Heart right ventricle (tissue), 16 donors: ENCODE results near the gene PIR. TPM values are rescaled to one million over a fixed set of nuclear protein-coding genes. Genes with fewer than 3 reads are reported as not detected.
A peak's percentile ranks its signal among the peaks of the same experiment; 100 is the strongest.

Experiments used
- ATAC-seq, 8 donors: fragments of 200-7000 bp; cut with Tn5 transposase; one replicate each; pipeline ENCODE4 v1.9.1; 2020; ENCODE audit warnings: mild to moderate bottlenecking in 8 of 8, moderate library complexity in 8 of 8, moderate number of reproducible peaks in 1 of 8
- DNase-seq, 2 donors: peaks; one replicate each; pipeline ENCODE4 v3.0.0-alpha.2; 2020
- H3K27ac ChIP-seq, 10 donors: fragments of 200-600 bp; sonication (generic) in 2 of 10; one replicate each; pipeline versions ENCODE4 v1.5.0 to v1.8.0; 2020 to 2022; ENCODE audit warnings: mild to moderate bottlenecking in 3 of 10
- H3K27me3 ChIP-seq, 7 donors: fragments of 200-600 bp; one replicate each; pipeline ENCODE4 v1.8.0; 2021 to 2022; ENCODE audit warnings: mild to moderate bottlenecking in 2 of 7
- H3K36me3 ChIP-seq, 9 donors: fragments of 200-600 bp; sonication (generic) in 1 of 9; one replicate each; pipeline versions ENCODE4 v1.5.0 to v1.8.0; 2020 to 2022; ENCODE audit warnings: mild to moderate bottlenecking in 2 of 9
- H3K4me1 ChIP-seq, 9 donors: fragments of 200-600 bp; sonication (generic) in 1 of 9; one replicate each; pipeline versions ENCODE4 v1.5.0 to v1.8.0; 2020 to 2022; ENCODE audit warnings: mild to moderate bottlenecking in 4 of 9
- H3K4me3 ChIP-seq, 10 donors: fragments of 200-600 bp; sonication (generic) in 2 of 10; one replicate each; pipeline versions ENCODE4 v1.5.0 to v1.8.0; 2020 to 2022; ENCODE audit warnings: mild to moderate bottlenecking in 7 of 10, moderate library complexity in 2 of 10
- H3K9me3 ChIP-seq, 11 donors: fragments of 200-600 bp in 10 of 11; sonication (generic) in 2 of 11; one replicate each; pipeline versions ENCODE4 v1.5.0 to v1.8.0; 2013 to 2022; ENCODE audit warnings: mild to moderate bottlenecking in 2 of 11, control low read depth in 1 of 11, moderate library complexity in 1 of 11
- CTCF ChIP-seq, 9 donors: fragments of 200-600 bp; sonication (generic) in 2 of 9; IDR thresholded peaks; one replicate each; pipeline versions ENCODE4 v1.5.0 to v1.8.0; 2021 to 2022; ENCODE audit warnings: antibody characterized with exemption in 9 of 9, mild to moderate bottlenecking in 5 of 9, moderate library complexity in 1 of 9
- WGBS, 2 donors: extraction: QIAGEN DNeasy Blood & Tissue Kit; methylation state at CpG; one replicate each; pipeline ENCODE4 v1.1.7; 2013; ENCODE audit warnings: inconsistent platforms in 1 of 2; 5-methylcytosine and 5-hydroxymethylcytosine counted together
- intact Hi-C, 10 donors: fragments of 100-400 bp; cut with DNase I; formaldehyde crosslinking; loops; one replicate each; pipeline versions ENCODE4 v1.11.1 to v1.14.2; 2022
- polyA plus RNA-seq, 2 donors: library from polyadenylated mRNA; stranded (reverse); fragments of 200-250 nt; gene quantifications; one replicate each; pipeline ENCODE4 v1.2.3, GENCODE V29; 2013
- total RNA-seq, 10 donors: library from RNA; stranded (reverse); fragmentation: NEBNext Ultra II Directional in 3 of 10; extraction: Animal tissue kit (Norgen Biotek cat#: 25700) in 3 of 10; gene quantifications; one replicate each; pipeline versions ENCODE4 v1.2.1 to v1.2.4, GENCODE V29; 2021 to 2023
- donor health status: Arrhythmogenic right ventricular cardiomyopathy.
- donor health status: ischemic (EF 13 %, LVEDD 7.1; RV severe dilation, severe dysfunction).
- donor health status: healthy with polysubstance abuse.
- donor health status: DM: no; HTN: yes; CAD: no.
- donor health status: DM: no; HTN: no; CAD: no.
- donor health status: ischemic (EF 25% LVEDD 6.9; RV normal size, moderate dysfunction).
- donor health status: ischemic (EF 25% LVEDD 5.7; RV mildly dilated, moderate dysfunction).
- donor health status: healthy.
- donor health status: DM: yes; HTN: yes; CAD: no.
- donor health status: Ischemic cardiomyopathy.
- donor health status: ischemic (EF 35%, LVEDD 5.7; RV mildly dilated, moderate dysfunction).
- donor health status: nonischemic (EF 11% LVEDD 7.7; RV severe dilation, severe dysfunction).
- donor health status: DM: yes; HTN: yes; CAD: no.
- donor health status: PGD.
- donor health status: ischemic (EF 29% LVEDD 5.4; RV normal size, mild dysfunction).
- donor health status: nonischemic (EF 23%, LVEDD 6.1; RV moderate dilation, normal function).

PIR gene
- total and polyA plus RNA-seq, 12 donors: 4.9 to 17.8 (median 9.4) TPM

GRCh38 chrX:15448010-15448639, 45.0 kb downstream of the PIR start:
- Histone ChIP-seq H3K4me3 (no peak overlapping the region), H3K4me1 (peaks cover 0 to 5% (median 0%) of the 10 kb centered on the region in 9 donors), H3K9me3 (no peaks in the 10 kb centered on the region), H3K27ac (no peak overlapping the region), H3K27me3 (peaks cover 0 to 65% (median 0%) of the 10 kb centered on the region in 7 donors), H3K36me3 (peaks cover 0 to 12% (median 0%) of the 10 kb centered on the region in 9 donors)
- TF ChIP-seq CTCF (IDR thresholded peaks at IDR 0.05): no peak
- no peak for DNase-seq
- no peak for ATAC-seq
- intact Hi-C loops: no loop called here
- WGBS, 2 donors: 55 to 62% methylated on average over 5 of the region's 5 CpGs

- intact Hi-C loops: no loop called here
- peaks cover 0 to 8% (median 0%) of the 10 kb centered on the region in 9 donors for H3K4me1 ChIP-seq
- TF ChIP-seq CTCF (IDR thresholded peaks at IDR 0.05): no peak
- peaks cover 0 to 48% (median 0%) of the 10 kb centered on the region in 7 donors for H3K27me3 ChIP-seq
- no peak overlapping the region for H3K4me3 ChIP-seq
- WGBS, 2 donors: 77 to 78% methylated on average over 5 of the region's 5 CpGs
- ATAC-seq (peak in 6 of 8 donors; percentile 38 to 84 (median 54)), DNase-seq (peak in 1 of 2 donors; percentile 4)
- peak overlapping the region in 2 of 10 donors; percentile 26 to 29 for H3K27ac ChIP-seq
- H3K9me3 ChIP-seq: no peaks in the 10 kb centered on the region
- peaks cover 0 to 12% (median 0%) of the 10 kb centered on the region in 9 donors for H3K36me3 ChIP-seq
These were observed 51.7 kb downstream of the PIR start for GRCh38 chrX:15441464-15441863.

- Histone ChIP-seq H3K9me3 (no peaks in the 10 kb centered on the region), H3K27me3 (peaks cover 0 to 39% (median 0%) of the 10 kb centered on the region in 7 donors), H3K27ac (no peak overlapping the region), H3K4me1 (peaks cover 0 to 8% (median 0%) of the 10 kb centered on the region in 9 donors), H3K36me3 (peaks cover 0 to 9% (median 0%) of the 10 kb centered on the region in 9 donors), H3K4me3 (no peak overlapping the region)
- ATAC-seq: no peak
- TF ChIP-seq CTCF (IDR thresholded peaks at IDR 0.05): no peak
- 89 to 93% methylated on average over 3 of the region's 3 CpGs for WGBS, 2 donors
- intact Hi-C loops: no loop called here
- no peak for DNase-seq
These were observed 54.8 kb downstream of the PIR start for GRCh38 chrX:15438332-15438731.

- no peak for TF ChIP-seq CTCF (IDR thresholded peaks at IDR 0.05)
- no peaks in the 10 kb centered on the region for H3K9me3 ChIP-seq
- H3K4me1 ChIP-seq: peaks cover 0 to 8% (median 0%) of the 10 kb centered on the region in 9 donors
- ATAC-seq (no peak), DNase-seq (no peak)
- H3K4me3 ChIP-seq: no peak overlapping the region
- WGBS, 2 donors: 57 to 86% methylated on average over 1 of the region's 1 CpG
- peaks cover 0 to 36% (median 0%) of the 10 kb centered on the region in 7 donors for H3K27me3 ChIP-seq
- no peak overlapping the region for H3K27ac ChIP-seq
- intact Hi-C loops: no loop called here
- peaks cover 0 to 9% (median 0%) of the 10 kb centered on the region in 9 donors for H3K36me3 ChIP-seq
These were observed 55.4 kb downstream of the PIR start for GRCh38 chrX:15437724-15438123.
